NOMO-1 treated with DMSO at 0.1 percent for 48 hours (cell line): ENCODE measurements around the gene PPP1R13B.

ENCODE experiments used
- DNase-seq: peaks from one replicate; lab custom pipeline; 2025; ENCODE audit not compliant: unreplicated experiment; lab: John Stamatoyannopoulos, UW

The PPP1R13B gene

GRCh38 chr14:103716091-103716801, 131.1 kb downstream of the PPP1R13B start:
- DNase-seq = no peak

- DNase-seq = peak; percentile 99
Measured at GRCh38 chr14:103715052-103716000, 132.0 kb downstream of the PPP1R13B start, which contains the start of the genes XRCC3 and ZFYVE21. Gene XRCC3 (minus strand): TSS chr14:103715451. CDS start chr14:103711087, 4,364 bp downstream. Gene ZFYVE21 (plus strand): TSS chr14:103715810. CDS start chr14:103715842, 32 bp downstream.

- no peak for DNase-seq
Measured at GRCh38 chr14:103714063-103714724, 133.2 kb downstream of the PPP1R13B start.

- no peak for DNase-seq
Measured at GRCh38 chr14:103713304-103714062, 133.9 kb downstream of the PPP1R13B start.

- no peak for DNase-seq
Measured at GRCh38 chr14:103712633-103713247, 134.6 kb downstream of the PPP1R13B start.

- DNase-seq = no peak
Measured at GRCh38 chr14:103711516-103712431, 135.6 kb downstream of the PPP1R13B start.

GRCh38 chr14:103710771-103711377, 136.5 kb downstream of the PPP1R13B start:
- DNase-seq = no peak

- DNase-seq = no peak
Measured at GRCh38 chr14:103709814-103710213, 137.6 kb downstream of the PPP1R13B start.

GRCh38 chr14:103708750-103709187, 138.6 kb downstream of the PPP1R13B start:
- no peak for DNase-seq

GRCh38 chr14:103707329-103708263, 139.8 kb downstream of the PPP1R13B start:
- no peak for DNase-seq

- no peak for DNase-seq
Measured at GRCh38 chr14:103706551-103707328, 140.6 kb downstream of the PPP1R13B start.

GRCh38 chr14:103705504-103706284, 141.7 kb downstream of the PPP1R13B start:
- DNase-seq = no peak

GRCh38 chr14:103705118-103705503, 142.3 kb downstream of the PPP1R13B start:
- no peak for DNase-seq

GRCh38 chr14:103704708-103705107, 142.7 kb downstream of the PPP1R13B start:
- no peak for DNase-seq

GRCh38 chr14:103703433-103704385, 143.7 kb downstream of the PPP1R13B start:
- no peak for DNase-seq
